ENCODE results near the gene SLC16A6. TPM values are rescaled to one million over a fixed set of nuclear protein-coding genes. Genes with fewer than 3 reads are reported as not detected.

Gene SLC16A6
- polyA plus RNA-seq, 1 donor from 2014 or later = 0.33 TPM

- Mint-ChIP-seq H3K27me3 (no peaks in the 10 kb centered on the region), H3K36me3 (peaks cover 6% of the 10 kb centered on the region), H3K4me3 (no peak overlapping the region), H3K27ac (no peak overlapping the region), H3K9me3 (no peaks in the 10 kb centered on the region), H3K4me1 (peaks cover 0 to 6% (median 2%) of the 10 kb centered on the region in 3 donors)
Measured at GRCh38 chr17:68302066-68302564, 11.2 kb upstream of the SLC16A6 start.

GRCh38 chr17:68301438-68301959 lies 10.6 kb upstream of the SLC16A6 start:
- H3K4me3 Mint-ChIP-seq = no peak overlapping the region
- peaks cover 0 to 12% (median 4%) of the 10 kb centered on the region in 3 donors for H3K4me1 Mint-ChIP-seq
- no peaks in the 10 kb centered on the region for H3K9me3 Mint-ChIP-seq
- peak overlapping the region in 1 of 3 donors; percentile 83 for H3K27ac Mint-ChIP-seq
- H3K36me3 Mint-ChIP-seq = peaks cover 6% of the 10 kb centered on the region
- no peaks in the 10 kb centered on the region for H3K27me3 Mint-ChIP-seq

- Mint-ChIP-seq H3K27me3 (no peaks in the 10 kb centered on the region), H3K27ac (no peak overlapping the region), H3K36me3 (peaks cover 6% of the 10 kb centered on the region), H3K4me1 (peaks cover 0 to 12% (median 5%) of the 10 kb centered on the region in 3 donors), H3K4me3 (no peak overlapping the region), H3K9me3 (no peaks in the 10 kb centered on the region)
Measured at GRCh38 chr17:68299817-68300216, 8.9 kb upstream of the SLC16A6 start.

DNA sequence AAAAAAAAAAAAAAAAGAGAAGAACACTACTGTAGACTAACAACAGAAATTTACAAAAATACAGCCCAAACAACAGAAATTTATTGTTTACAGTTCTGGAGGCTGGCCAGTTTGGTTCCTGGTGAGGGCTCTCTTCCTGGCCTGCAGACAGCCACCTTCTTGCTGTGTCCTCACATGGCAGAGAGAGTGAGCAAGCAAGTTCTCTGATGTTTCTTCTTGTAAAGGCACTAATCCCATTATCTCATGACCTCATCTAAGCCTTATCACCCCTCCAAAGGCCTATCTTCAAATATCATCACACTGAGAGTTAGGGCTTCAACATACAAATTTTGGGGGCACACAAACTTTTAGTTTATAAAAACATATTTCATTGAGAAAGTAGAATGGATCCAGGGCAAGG lies 7.7 kb upstream of the SLC16A6 start:
- Mint-ChIP-seq H3K27ac (no peak overlapping the region), H3K9me3 (no peaks in the 10 kb centered on the region), H3K36me3 (peaks cover 6% of the 10 kb centered on the region), H3K4me1 (peaks cover 0 to 12% (median 6%) of the 10 kb centered on the region in 3 donors), H3K27me3 (no peaks in the 10 kb centered on the region), H3K4me3 (no peak overlapping the region)

- H3K36me3 Mint-ChIP-seq = peaks cover 6% of the 10 kb centered on the region
- peak overlapping the region in 2 of 3 donors; percentile 19 to 37 for H3K27ac Mint-ChIP-seq
- H3K9me3 Mint-ChIP-seq = no peaks in the 10 kb centered on the region
- peaks cover 7 to 18% (median 15%) of the 10 kb centered on the region in 3 donors for H3K4me1 Mint-ChIP-seq
- peak overlapping the region in 1 of 4 donors; percentile 47 for H3K4me3 Mint-ChIP-seq
- no peaks in the 10 kb centered on the region for H3K27me3 Mint-ChIP-seq
Measured at GRCh38 chr17:68297195-68297594, 6.3 kb upstream of the SLC16A6 start.

GRCh38 chr17:68296217-68297191 lies 5.6 kb upstream of the SLC16A6 start:
- Mint-ChIP-seq H3K4me1 (peaks cover 7 to 18% (median 13%) of the 10 kb centered on the region in 3 donors), H3K4me3 (peak overlapping the region in 2 of 4 donors; percentile 47 to 71), H3K36me3 (peaks cover 2% of the 10 kb centered on the region), H3K27me3 (no peaks in the 10 kb centered on the region), H3K9me3 (no peaks in the 10 kb centered on the region), H3K27ac (peak overlapping the region; percentile 19 to 55 (median 34))

- H3K36me3 Mint-ChIP-seq = no peaks in the 10 kb centered on the region
- H3K9me3 Mint-ChIP-seq = no peaks in the 10 kb centered on the region
- H3K4me3 Mint-ChIP-seq = no peak overlapping the region
- peaks cover 13 to 20% (median 17%) of the 10 kb centered on the region in 3 donors for H3K4me1 Mint-ChIP-seq
- H3K27me3 Mint-ChIP-seq = no peaks in the 10 kb centered on the region
- peak overlapping the region in 1 of 3 donors; percentile 30 for H3K27ac Mint-ChIP-seq
Measured at GRCh38 chr17:68295086-68295485, 4.2 kb upstream of the SLC16A6 start.

DNA sequence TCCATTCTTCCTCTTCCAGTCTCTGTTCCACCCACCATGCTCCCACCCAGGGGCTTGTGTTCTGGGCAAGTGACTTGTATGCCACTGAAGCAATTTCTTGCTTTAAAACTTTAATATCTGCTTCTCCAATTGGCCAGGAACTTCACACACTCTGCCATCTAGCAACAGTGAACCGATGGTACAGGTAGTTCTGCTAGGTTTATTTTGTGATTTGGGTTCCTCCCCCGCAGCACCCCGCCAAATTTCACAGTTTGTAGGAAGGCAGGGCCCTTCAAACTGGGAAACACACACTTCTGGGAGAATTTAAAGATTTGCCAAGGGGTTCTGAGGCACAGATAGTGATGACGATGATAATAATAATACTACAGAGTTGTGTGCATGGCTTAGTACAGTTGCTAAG lies 3.7 kb upstream of the SLC16A6 start:
- Mint-ChIP-seq H3K4me1 (peaks cover 18 to 25% (median 22%) of the 10 kb centered on the region in 3 donors), H3K27ac (peak overlapping the region; percentile 30 to 63 (median 39)), H3K9me3 (no peaks in the 10 kb centered on the region), H3K36me3 (no peaks in the 10 kb centered on the region), H3K27me3 (no peaks in the 10 kb centered on the region), H3K4me3 (peak overlapping the region in 1 of 4 donors; percentile 85)

GRCh38 chr17:68294196-68294555 lies 3.2 kb upstream of the SLC16A6 start:
- Mint-ChIP-seq H3K27me3 (no peaks in the 10 kb centered on the region), H3K27ac (peak overlapping the region; percentile 30 to 63 (median 39)), H3K4me1 (peaks cover 22 to 30% (median 24%) of the 10 kb centered on the region in 3 donors), H3K9me3 (no peaks in the 10 kb centered on the region), H3K4me3 (peak overlapping the region in 1 of 4 donors; percentile 85), H3K36me3 (no peaks in the 10 kb centered on the region)

- Mint-ChIP-seq H3K4me1 (peaks cover 28 to 35% (median 30%) of the 10 kb centered on the region in 3 donors), H3K27ac (peak overlapping the region in 2 of 3 donors; percentile 39 to 91), H3K9me3 (no peaks in the 10 kb centered on the region)
Measured at GRCh38 chr17:68293490-68294195, 2.7 kb upstream of the SLC16A6 start.

DNA sequence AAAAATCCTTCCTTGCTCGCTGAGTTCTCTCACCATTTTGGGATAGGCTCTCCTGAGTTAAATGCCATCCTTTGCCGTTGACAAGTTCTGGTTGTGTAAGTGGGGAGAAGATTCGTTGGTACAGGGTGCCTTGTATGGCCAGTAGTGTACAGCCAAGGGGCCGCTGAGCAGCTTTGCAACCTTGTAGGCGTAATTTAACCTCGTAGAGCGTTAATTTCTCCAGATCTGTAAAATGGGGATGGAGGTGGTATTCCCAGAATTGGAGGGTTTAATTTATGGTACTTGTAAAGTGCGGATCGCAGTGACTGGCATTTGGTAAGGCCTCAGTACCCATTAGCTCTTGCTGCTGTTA lies 1.7 kb upstream of the SLC16A6 start:
- Mint-ChIP-seq H3K36me3 (no peaks in the 10 kb centered on the region), H3K27me3 (no peaks in the 10 kb centered on the region), H3K4me3 (peak overlapping the region; percentile 79 to 93 (median 88)), H3K4me1 (peaks cover 33 to 40% (median 35%) of the 10 kb centered on the region in 3 donors), H3K27ac (peak overlapping the region; percentile 65 to 91 (median 84)), H3K9me3 (no peaks in the 10 kb centered on the region)

More at GRCh38 chr17:68293490-68294195, 2.7 kb upstream of the SLC16A6 start:
- Mint-ChIP-seq H3K4me3 (peak overlapping the region in 2 of 4 donors; percentile 9 to 85), H3K27me3 (no peaks in the 10 kb centered on the region), H3K36me3 (no peaks in the 10 kb centered on the region)

GRCh38 chr17:68291836-68292688 lies 1.1 kb upstream of the SLC16A6 start:
- Mint-ChIP-seq H3K4me3 (peak overlapping the region; percentile 79 to 93 (median 88)), H3K4me1 (peaks cover 33 to 38% (median 37%) of the 10 kb centered on the region in 3 donors), H3K27ac (peak overlapping the region; percentile 65 to 91 (median 84)), H3K9me3 (no peaks in the 10 kb centered on the region), H3K36me3 (no peaks in the 10 kb centered on the region), H3K27me3 (no peaks in the 10 kb centered on the region)

GRCh38 chr17:68290268-68290954 lies 516 bp downstream of the SLC16A6 start:
- peak overlapping the region; percentile 79 to 99 (median 92) for H3K4me3 Mint-ChIP-seq
- H3K36me3 Mint-ChIP-seq = no peaks in the 10 kb centered on the region
- H3K27me3 Mint-ChIP-seq = no peaks in the 10 kb centered on the region
- H3K27ac Mint-ChIP-seq = peak overlapping the region; percentile 91 to 98 (median 97)
- no peaks in the 10 kb centered on the region for H3K9me3 Mint-ChIP-seq
- H3K4me1 Mint-ChIP-seq = peaks cover 30 to 34% (median 33%) of the 10 kb centered on the region in 3 donors
